HG02610 (cell line): ENCODE results near the gene SPINK6.

Experiments used
- ATAC-seq: cut with Tn5 transposase; IDR thresholded peaks from one replicate; pipeline ENCODE4 v1.9.1; 2021; ENCODE audit warnings: mild to moderate bottlenecking, moderate library complexity; ENCODE audit not compliant: unreplicated experiment

SPINK6 gene

GRCh38 chr5:148221508-148221907 lies 18.7 kb downstream of the SPINK6 start:
- ATAC-seq = no peak

GRCh38 chr5:148224117-148224742 lies 21.4 kb downstream of the SPINK6 start:
- ATAC-seq = no peak

DNA sequence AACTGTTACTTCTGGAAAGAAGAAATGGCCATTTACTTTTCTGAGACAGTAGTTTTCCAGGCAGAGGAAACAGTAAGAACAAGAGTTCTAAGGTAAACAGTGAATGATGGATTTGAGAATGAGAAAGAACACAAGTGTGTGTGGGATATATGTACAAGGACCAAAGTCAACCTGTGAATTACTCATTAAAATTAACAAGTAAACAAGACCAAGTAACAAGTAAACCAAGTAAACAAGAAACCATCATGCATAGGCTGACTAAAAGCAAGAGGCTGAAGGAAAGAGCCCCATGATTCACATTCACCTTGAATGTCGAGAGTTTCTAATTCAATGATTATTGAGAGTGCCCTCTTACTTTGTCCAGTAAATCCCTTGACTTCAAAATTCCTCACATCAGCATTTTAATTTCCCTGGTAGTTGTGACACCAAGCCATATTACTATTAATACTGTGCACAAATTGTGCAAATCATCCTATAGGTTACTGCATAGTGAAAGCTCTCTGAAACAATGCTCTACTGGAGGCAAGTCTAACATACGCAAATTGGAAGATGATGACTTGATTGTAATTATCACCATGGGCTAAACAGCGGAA lies 25.6 kb downstream of the SPINK6 start:
- no peak for ATAC-seq

DNA sequence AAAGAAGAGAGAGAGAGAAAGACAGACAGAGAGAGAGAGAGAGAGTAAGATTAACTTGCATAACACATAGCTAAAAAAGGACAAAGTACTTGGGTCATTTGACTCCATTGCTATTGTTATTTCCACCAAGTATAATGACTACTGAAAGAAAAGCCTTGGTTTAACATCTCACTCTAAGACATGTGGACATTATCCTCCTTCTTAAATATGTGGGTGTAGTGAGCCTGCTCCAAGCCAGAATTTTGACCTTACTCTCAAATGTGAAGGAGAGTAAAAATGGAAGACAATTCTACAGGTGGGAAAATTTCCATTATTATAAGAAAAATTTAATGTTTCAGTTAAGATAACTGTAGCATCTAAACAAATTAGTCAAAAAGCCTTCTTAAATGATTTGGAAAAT lies 27.0 kb downstream of the SPINK6 start:
- no peak for ATAC-seq

GRCh38 chr5:148230240-148230639 lies 27.4 kb downstream of the SPINK6 start:
- ATAC-seq = no peak

DNA sequence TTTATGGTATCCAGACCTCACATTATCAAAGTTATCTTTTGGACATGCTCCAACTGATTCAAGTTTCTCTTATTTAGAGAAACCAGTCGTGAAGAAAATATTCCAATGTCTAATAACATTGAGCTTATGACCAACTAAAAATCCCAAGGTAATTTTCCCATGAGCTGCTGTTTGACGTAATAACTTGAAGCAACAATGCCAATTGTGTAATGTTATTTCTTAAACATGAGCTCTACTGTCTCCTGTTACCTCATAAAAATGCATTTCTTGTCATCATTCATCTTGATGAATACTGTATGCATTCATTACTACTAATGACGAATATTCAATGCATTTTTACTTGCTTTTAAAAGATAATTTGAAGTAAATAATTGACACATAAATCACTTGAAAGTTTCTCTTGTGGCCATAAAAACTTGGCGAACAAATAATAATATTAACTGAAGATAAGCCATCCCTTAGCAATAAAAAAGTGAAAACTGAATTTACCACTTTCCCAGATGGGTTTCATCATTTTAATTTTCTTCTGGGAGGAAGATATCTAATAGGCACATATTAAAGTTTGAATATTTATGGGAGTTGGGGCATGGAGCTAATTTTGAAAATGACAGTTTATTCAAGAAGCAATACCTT lies 35.1 kb downstream of the SPINK6 start:
- ATAC-seq = no peak

DNA sequence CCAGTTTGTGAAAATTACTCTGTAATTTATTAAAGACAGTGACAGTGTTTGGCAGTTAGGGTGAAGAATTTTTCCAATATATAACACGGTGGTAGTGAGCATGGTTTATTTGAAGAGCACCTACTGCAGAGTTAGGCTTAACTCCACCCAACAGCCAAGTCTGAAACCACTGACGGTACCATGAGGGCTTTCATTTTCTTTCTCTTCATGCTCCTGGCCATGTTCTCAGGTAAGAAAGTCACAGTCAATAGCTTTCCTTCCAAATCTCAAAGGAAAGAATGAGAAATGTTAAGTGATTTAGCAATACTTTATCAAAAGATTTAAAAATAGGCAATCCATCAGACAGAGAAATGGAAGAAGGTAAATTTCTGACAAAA lies 35.6 kb downstream of the SPINK6 start, which contains the start of gene MARCOL:
TSS of gene MARCOL (plus strand) at position 108 of the 377 bp plus-strand sequence. CDS start at position 181, 73 bp downstream.
- ATAC-seq = no peak

- ATAC-seq = no peak
Observed at GRCh38 chr5:148248894-148249293, 46.1 kb downstream of the SPINK6 start.

- ATAC-seq = no peak
Observed at GRCh38 chr5:148255456-148255855, 52.6 kb downstream of the SPINK6 start.

GRCh38 chr5:148259288-148259687 lies 56.4 kb downstream of the SPINK6 start:
- no peak for ATAC-seq

DNA sequence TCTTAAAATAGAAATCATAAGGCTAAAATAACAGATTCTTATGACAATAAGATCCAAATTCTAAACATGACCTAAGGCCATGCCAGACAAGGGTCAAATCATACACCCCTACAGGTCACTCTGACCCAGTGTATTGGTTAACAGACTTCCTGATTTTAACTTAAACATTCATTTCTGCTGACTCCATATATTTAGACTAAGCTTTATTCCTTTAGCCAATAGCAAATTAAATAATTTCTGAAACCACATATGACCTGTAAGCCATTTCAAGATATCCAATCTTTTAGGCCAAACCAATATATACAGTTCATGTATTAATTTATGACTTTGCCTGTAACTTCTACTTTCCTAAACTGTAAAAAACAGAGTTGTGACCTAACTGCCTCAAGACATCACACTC lies 58.4 kb downstream of the SPINK6 start:
- ATAC-seq = no peak
